Omental fat pad (tissue), 4 donors: ENCODE data around the gene PDHB. TPM values are rescaled to one million over a fixed set of nuclear protein-coding genes. Genes with fewer than 3 reads are reported as not detected.
A peak's percentile ranks its signal among the peaks of the same experiment; 100 is the strongest.

Source experiments
- ATAC-seq: fragments of 150-250 bp; one replicate; pipeline ENCODE4 v1.9.1; 2016; ENCODE audit warnings: mild to moderate bottlenecking, moderate library complexity; ENCODE audit not compliant: low FRiP score
- DNase-seq: peaks from one replicate; pipeline ENCODE4 v3.0.0-alpha.2; 2019; ENCODE audit warnings: low spot score
- CTCF ChIP-seq, 3 donors: fragments of 450-650 bp; IDR thresholded peaks; one replicate each; pipeline ENCODE4 v1.5.1; 2016 to 2017; ENCODE audit warnings: antibody characterized with exemption in 3 of 3, mild to moderate bottlenecking in 3 of 3, moderate library complexity in 2 of 3
- total RNA-seq, 4 donors: library from RNA; depleted of rRNA; stranded (reverse); fragments of >200 nt; gene quantifications; one replicate each; pipeline ENCODE4 v1.1.0, GENCODE V29; 2016

Gene PDHB
- total RNA-seq, 4 donors from 2014 or later: 59.6 to 87.6 (median 74.0) TPM

- no peak for DNase-seq
- ATAC-seq: peak; percentile 60
- TF ChIP-seq CTCF (IDR thresholded peaks at IDR 0.05): no peak
Observed at GRCh38 chr3:58434990-58435389, 1.4 kb upstream of the PDHB start.

- no peak for TF ChIP-seq CTCF (IDR thresholded peaks at IDR 0.05)
- no peak for ATAC-seq
Observed at GRCh38 chr3:58434511-58434910, 879 bp upstream of the PDHB start.

GRCh38 chr3:58434168-58434504 is 504 bp upstream of the PDHB start:
- DNase-seq: no peak
- peak; percentile 22 for ATAC-seq

More at GRCh38 chr3:58434511-58434910, 879 bp upstream of the PDHB start:
- no peak for DNase-seq

GRCh38 chr3:58432905-58433304 is 727 bp downstream of the PDHB start:
- TF ChIP-seq CTCF (IDR thresholded peaks at IDR 0.05): no peak
- ATAC-seq (no peak), DNase-seq (no peak)

More at GRCh38 chr3:58434168-58434504, 504 bp upstream of the PDHB start:
- TF ChIP-seq CTCF (IDR thresholded peaks at IDR 0.05): no peak

- DNase-seq (no peak), ATAC-seq (no peak)
- TF ChIP-seq CTCF (IDR thresholded peaks at IDR 0.05): no peak
Observed at GRCh38 chr3:58429657-58430056, 4.0 kb downstream of the PDHB start.

- DNase-seq (no peak), ATAC-seq (no peak)
- no peak for TF ChIP-seq CTCF (IDR thresholded peaks at IDR 0.05)
Observed at GRCh38 chr3:58427661-58428361, 5.8 kb downstream of the PDHB start.

GRCh38 chr3:58425782-58426181 is 7.8 kb downstream of the PDHB start:
- TF ChIP-seq CTCF (IDR thresholded peaks at IDR 0.05): no peak
- ATAC-seq (no peak), DNase-seq (no peak)
